ENCODE results near the gene SDK2. TPM values are rescaled to one million over a fixed set of nuclear protein-coding genes. Genes with fewer than 3 reads are reported as not detected.
"Not testable (repeated sequence)": the region's sequence is repeated elsewhere in the genome, so short reads cannot be mapped to it uniquely, and the experiment has no call there.

The SDK2 gene
- total RNA-seq, 2 experiments from 2014 or later: 10.5 to 11.9 TPM

GRCh38 chr17:73341350-73342049 is 302.7 kb downstream of the SDK2 start:
- no peaks in the 10 kb centered on the region for H3K36me3 Mint-ChIP-seq (ENCODE audit: low read depth)
- CTCF ChIA-PET: interaction anchor here (0.7 to 1.6 kb wide), 3 partner anchors 23 to 291 kb away, joined by 3 to 5 read pairs (median 4); no protein-coding TSS in a partner anchor
- no peak overlapping the region for H3K27ac Mint-ChIP-seq
- POLR2A ChIA-PET: interaction anchor here (0.6 kb wide), 1 partner anchor 44 kb away, joined by 6 read pairs; no protein-coding TSS in a partner anchor
- H3K9me3 Mint-ChIP-seq: no peaks in the 10 kb centered on the region
- no peak for DNase-seq
- peaks cover 3% of the 10 kb centered on the region for H3K4me1 Mint-ChIP-seq
- no peak overlapping the region for H3K4me3 Mint-ChIP-seq
- no peaks in the 10 kb centered on the region for H3K27me3 Mint-ChIP-seq

GRCh38 chr17:73340093-73340596 is 304.1 kb downstream of the SDK2 start:
- CTCF ChIA-PET: interaction anchor here (0.6 kb wide), 2 partner anchors 9 to 777 kb away, joined by 3 to 4 read pairs; no protein-coding TSS in a partner anchor
- Mint-ChIP-seq H3K27me3 (no peaks in the 10 kb centered on the region), H3K36me3 (ENCODE audit: low read depth) (no peaks in the 10 kb centered on the region), H3K4me1 (peaks cover 3% of the 10 kb centered on the region), H3K27ac (no peak overlapping the region), H3K9me3 (no peaks in the 10 kb centered on the region), H3K4me3 (no peak overlapping the region)
- POLR2A ChIA-PET: no interaction called here
- DNase-seq: no peak

- no peaks in the 10 kb centered on the region for H3K9me3 Mint-ChIP-seq
- peaks cover 3% of the 10 kb centered on the region for H3K4me1 Mint-ChIP-seq
- ChIA-PET CTCF (no interaction called here), POLR2A (no interaction called here)
- no peak overlapping the region for H3K27ac Mint-ChIP-seq
- H3K36me3 Mint-ChIP-seq (ENCODE audit: low read depth): no peaks in the 10 kb centered on the region
- H3K4me3 Mint-ChIP-seq: no peak overlapping the region
- DNase-seq: no peak
- H3K27me3 Mint-ChIP-seq: no peaks in the 10 kb centered on the region
Observed at GRCh38 chr17:73338566-73339197, 305.6 kb downstream of the SDK2 start.

GRCh38 chr17:73338050-73338521 is 306.2 kb downstream of the SDK2 start:
- no peaks in the 10 kb centered on the region for H3K36me3 Mint-ChIP-seq (ENCODE audit: low read depth)
- peaks cover 3% of the 10 kb centered on the region for H3K4me1 Mint-ChIP-seq
- no peaks in the 10 kb centered on the region for H3K27me3 Mint-ChIP-seq
- ChIA-PET POLR2A (no interaction called here), CTCF (no interaction called here)
- H3K27ac Mint-ChIP-seq: no peak overlapping the region
- H3K4me3 Mint-ChIP-seq: no peak overlapping the region
- H3K9me3 Mint-ChIP-seq: no peaks in the 10 kb centered on the region
- no peak for DNase-seq

GRCh38 chr17:73337330-73337710 is 306.9 kb downstream of the SDK2 start:
- H3K36me3 Mint-ChIP-seq (ENCODE audit: low read depth): no peaks in the 10 kb centered on the region
- no peak overlapping the region for H3K27ac Mint-ChIP-seq
- ChIA-PET POLR2A (no interaction called here), CTCF (no interaction called here)
- H3K27me3 Mint-ChIP-seq: no peaks in the 10 kb centered on the region
- no peak overlapping the region for H3K4me3 Mint-ChIP-seq
- peaks cover 3% of the 10 kb centered on the region for H3K4me1 Mint-ChIP-seq
- no peak for DNase-seq
- no peaks in the 10 kb centered on the region for H3K9me3 Mint-ChIP-seq

GRCh38 chr17:73336408-73337329 is 307.6 kb downstream of the SDK2 start:
- Mint-ChIP-seq H3K4me1 (peaks cover 3% of the 10 kb centered on the region), H3K27me3 (no peaks in the 10 kb centered on the region), H3K27ac (no peak overlapping the region), H3K9me3 (no peaks in the 10 kb centered on the region), H3K36me3 (ENCODE audit: low read depth) (no peaks in the 10 kb centered on the region), H3K4me3 (no peak overlapping the region)
- no peak for DNase-seq
- CTCF ChIA-PET: no interaction called here
- POLR2A ChIA-PET: no interaction called here

- no peak for DNase-seq
- ChIA-PET CTCF (no interaction called here), POLR2A (no interaction called here)
- Mint-ChIP-seq H3K4me3 (no peak overlapping the region), H3K9me3 (no peaks in the 10 kb centered on the region), H3K4me1 (peaks cover 3% of the 10 kb centered on the region), H3K27me3 (no peaks in the 10 kb centered on the region), H3K27ac (no peak overlapping the region), H3K36me3 (ENCODE audit: low read depth) (no peaks in the 10 kb centered on the region)
Observed at GRCh38 chr17:73335591-73336407, 308.4 kb downstream of the SDK2 start.

- H3K9me3 Mint-ChIP-seq: no peaks in the 10 kb centered on the region
- DNase-seq: no peak
- H3K4me1 Mint-ChIP-seq: no peaks in the 10 kb centered on the region
- H3K27ac Mint-ChIP-seq: no peak overlapping the region
- no peak overlapping the region for H3K4me3 Mint-ChIP-seq
- H3K27me3 Mint-ChIP-seq: no peaks in the 10 kb centered on the region
- CTCF ChIA-PET: no interaction called here
- H3K36me3 Mint-ChIP-seq (ENCODE audit: low read depth): no peaks in the 10 kb centered on the region
- POLR2A ChIA-PET: no interaction called here
Observed at GRCh38 chr17:73334771-73335513, 309.3 kb downstream of the SDK2 start.

GRCh38 chr17:73333445-73333844 is 310.8 kb downstream of the SDK2 start:
- H3K4me3 Mint-ChIP-seq; H3K9me3 Mint-ChIP-seq; H3K27ac Mint-ChIP-seq; H3K27me3 Mint-ChIP-seq; POLR2A ChIA-PET; DNase-seq; H3K36me3 Mint-ChIP-seq (ENCODE audit: low read depth); H3K4me1 Mint-ChIP-seq: not testable (repeated sequence)
- CTCF ChIA-PET: interaction anchor here (0.6 kb wide), 1 partner anchor 78 kb away, joined by 3 read pairs; no protein-coding TSS in a partner anchor

- Mint-ChIP-seq H3K9me3 (no peaks in the 10 kb centered on the region), H3K4me3 (no peak overlapping the region), H3K27me3 (no peaks in the 10 kb centered on the region), H3K4me1 (no peaks in the 10 kb centered on the region), H3K27ac (no peak overlapping the region), H3K36me3 (ENCODE audit: low read depth) (no peaks in the 10 kb centered on the region)
- ChIA-PET POLR2A (no interaction called here), CTCF (no interaction called here)
- no peak for DNase-seq
Observed at GRCh38 chr17:73331060-73331459, 313.2 kb downstream of the SDK2 start.

GRCh38 chr17:73327676-73328075 is 316.6 kb downstream of the SDK2 start:
- no peak for DNase-seq
- no peak overlapping the region for H3K27ac Mint-ChIP-seq
- H3K9me3 Mint-ChIP-seq: no peaks in the 10 kb centered on the region
- no peaks in the 10 kb centered on the region for H3K36me3 Mint-ChIP-seq (ENCODE audit: low read depth)
- ChIA-PET POLR2A (no interaction called here), CTCF (no interaction called here)
- no peak overlapping the region for H3K4me3 Mint-ChIP-seq
- H3K27me3 Mint-ChIP-seq: no peaks in the 10 kb centered on the region
- no peaks in the 10 kb centered on the region for H3K4me1 Mint-ChIP-seq

GRCh38 chr17:73325527-73325842 is 318.8 kb downstream of the SDK2 start:
- Mint-ChIP-seq H3K9me3 (no peaks in the 10 kb centered on the region), H3K27ac (no peak overlapping the region), H3K4me1 (no peaks in the 10 kb centered on the region), H3K27me3 (no peaks in the 10 kb centered on the region), H3K36me3 (ENCODE audit: low read depth) (no peaks in the 10 kb centered on the region), H3K4me3 (no peak overlapping the region)
- POLR2A ChIA-PET: no interaction called here
- CTCF ChIA-PET: no interaction called here
- DNase-seq: no peak
